Endothelial cell of umbilical vein (primary cell): ENCODE data around the gene NKX2-3. TPM values are rescaled to one million over a fixed set of nuclear protein-coding genes. Genes with fewer than 3 reads are reported as not detected.

Experiments used
- BruUV-seq: library from RNA; stranded (reverse); fragments of 400-500 nt; replicated peaks from 2 replicates; lab custom pipeline; 2021; lab: Mats Ljungman, UMichigan
- CTCF ChIA-PET: fragments of 300-600, 350-600 bp; sonication (Branson Sonifier 250); formaldehyde crosslinking; loops from one replicate; lab custom pipeline; 2021; ENCODE audit warnings: antibody characterized with exemption, inconsistent platforms; lab: Charles Lee
- POLR2A ChIA-PET: fragments of 300-600, 350-600 bp; sonication (Branson Sonifier 250); formaldehyde crosslinking; loops from one replicate; lab custom pipeline; 2021; ENCODE audit warnings: antibody characterized with exemption, inconsistent platforms; lab: Charles Lee
- DNase-seq: peaks from one replicate; pipeline ENCODE4 v3.0.0-alpha.2; 2011; ENCODE audit warnings: low read depth, low spot score
- FAIRE-seq: peaks from 2 replicates; lab custom pipeline; 2011; peaks lifted over from hg19 to GRCh38; lab: Jason Lieb, UNC
- H2AFZ ChIP-seq: 2 replicates; pipeline ENCODE4 v1.6.0; 2012; ENCODE audit warnings: low read depth, low read length, control low read depth, inconsistent platforms
- H3K27ac ChIP-seq: 2 replicates; pipeline ENCODE4 v1.5.1; 2011; ENCODE audit warnings: low read depth, mild to moderate bottlenecking, control low read depth, low read length, moderate library complexity; ENCODE audit not compliant: insufficient read depth
- H3K27me3 ChIP-seq, 2 experiments: 2 replicates each; pipeline versions ENCODE4 v1.6.0 to v1.6.1; 2011; ENCODE audit warnings: low read length in 2 of 2, mixed read lengths in 1 of 2; ENCODE audit not compliant: control insufficient read depth in 2 of 2, insufficient read depth in 2 of 2
- H3K36me3 ChIP-seq, 2 experiments: 2 replicates in 1 of 2; 3 replicates in 1 of 2; pipeline ENCODE4 v1.5.1; 2011; ENCODE audit warnings: low read length in 2 of 2, mild to moderate bottlenecking in 1 of 2, moderate library complexity in 1 of 2; ENCODE audit not compliant: control insufficient read depth in 2 of 2, insufficient read depth in 2 of 2; ENCODE audit errors: extremely low read depth in 1 of 2
- H3K4me1 ChIP-seq: 3 replicates; pipeline ENCODE4 v1.5.1; 2011; ENCODE audit warnings: mild to moderate bottlenecking, low read length; ENCODE audit not compliant: control insufficient read depth, insufficient read depth; ENCODE audit errors: extremely low read depth
- H3K4me2 ChIP-seq: 2 replicates; pipeline ENCODE4 v1.6.1; 2011; ENCODE audit warnings: low read length, control low read depth, mixed read lengths; ENCODE audit not compliant: insufficient read depth
- H3K4me3 ChIP-seq, 3 experiments: fragments of 200-600 bp in 1 of 3; sonication (generic), shearing (Covaris generic) in 1 of 3; replicated peaks in 1 of 3; 2 replicates each; pipeline ENCODE4 v1.5.1; 2011 to 2016; ENCODE audit warnings: control low read depth in 3 of 3, low read length in 3 of 3, mild to moderate bottlenecking in 2 of 3, inconsistent platforms in 1 of 3, low read depth in 1 of 3, moderate library complexity in 1 of 3; ENCODE audit not compliant: insufficient read depth in 1 of 3
- H3K79me2 ChIP-seq: 2 replicates; pipeline ENCODE4 v1.6.0; 2012; ENCODE audit warnings: low read length, inconsistent platforms; ENCODE audit not compliant: control insufficient read depth, insufficient read depth
- H3K9ac ChIP-seq: replicated peaks from 2 replicates; pipeline ENCODE3; 2011; ENCODE audit warnings: low read length, control low read depth; ENCODE audit not compliant: insufficient read depth; ENCODE audit errors: extremely low read depth
- H3K9me1 ChIP-seq: replicated peaks from 3 replicates; pipeline ENCODE4 v1.6.0; 2011; ENCODE audit warnings: mild to moderate bottlenecking, low read length; ENCODE audit not compliant: control insufficient read depth, insufficient read depth; ENCODE audit errors: extremely low read depth
- H3K9me3 ChIP-seq: replicated peaks from 2 replicates; pipeline ENCODE4 v1.5.1; 2012; ENCODE audit warnings: low read length, inconsistent platforms; ENCODE audit not compliant: control insufficient read depth, insufficient read depth
- H4K20me1 ChIP-seq: replicated peaks from 2 replicates; pipeline ENCODE3; 2011; ENCODE audit warnings: mild to moderate bottlenecking, low read length; ENCODE audit not compliant: control insufficient read depth, insufficient read depth; ENCODE audit errors: extremely low read depth
- CTCF ChIP-seq, 2 donors: IDR thresholded peaks; 1 replicate in 1 of 2; 2 replicates in 1 of 2; pipeline ENCODE4 v1.5.1; 2011; ENCODE audit warnings: low read length in 2 of 2, mild to moderate bottlenecking in 2 of 2, moderate library complexity in 2 of 2, control low read depth in 1 of 2, inconsistent platforms in 1 of 2, low read depth in 1 of 2; ENCODE audit not compliant: insufficient read depth in 1 of 2; ENCODE audit errors: extremely low read depth in 1 of 2
- EZH2 ChIP-seq: IDR thresholded peaks from 2 replicates; pipeline ENCODE4 v1.6.1; 2012; ENCODE audit warnings: borderline replicate concordance, low read depth, mild to moderate bottlenecking, moderate library complexity, low read length, inconsistent platforms; ENCODE audit not compliant: severe bottlenecking
- FOS ChIP-seq: IDR thresholded peaks from 2 replicates; pipeline ENCODE4 v1.6.1; 2011; ENCODE audit warnings: mild to moderate bottlenecking, low read length, moderate library complexity, borderline replicate concordance; ENCODE audit not compliant: insufficient read depth
- GATA2 ChIP-seq: IDR thresholded peaks from 2 replicates; pipeline ENCODE4 v1.7.0; 2011; ENCODE audit warnings: low read depth, mild to moderate bottlenecking, moderate library complexity, mixed read lengths, low read length; ENCODE audit not compliant: insufficient read length, insufficient read depth
- JUN ChIP-seq: IDR thresholded peaks from 2 replicates; pipeline ENCODE4 v1.6.1; 2011; ENCODE audit warnings: borderline replicate concordance, low read depth; ENCODE audit not compliant: insufficient read length, insufficient read depth
- MAX ChIP-seq: IDR thresholded peaks from 2 replicates; pipeline ENCODE4 v1.6.1; 2011; ENCODE audit not compliant: insufficient read depth, insufficient read length
- MYC ChIP-seq: IDR thresholded peaks from one replicate; pipeline ENCODE4 v1.6.1; 2011; ENCODE audit warnings: mild to moderate bottlenecking, low read depth, low read length
- POLR2A ChIP-seq: IDR thresholded peaks from 2 replicates; pipeline ENCODE4 v1.6.1; 2012; ENCODE audit warnings: low read depth, mild to moderate bottlenecking, control low read depth, low read length
- POLR2AphosphoS5 ChIP-seq: IDR thresholded peaks from 2 replicates; pipeline ENCODE4 v1.6.1; 2012; ENCODE audit warnings: low read depth, mild to moderate bottlenecking, control low read depth, low read length, moderate library complexity; ENCODE audit not compliant: insufficient read depth
- dilution Hi-C: fragments of 300-500 bp; cut with MboI; formaldehyde crosslinking; loops from one replicate; pipeline ENCODE4 v1.15.0; 2019; ENCODE audit warnings: low sequenced_read_pairs; ENCODE audit not compliant: extremely low pct_ligation_motif_present
- intact Hi-C: fragments of 100-400 bp; cut with micrococcal nuclease; formaldehyde crosslinking; loops from one replicate; pipeline ENCODE4 v1.10.0; 2022
- polyA plus RNA-seq, 4 experiments: library from polyadenylated mRNA; depleted of rRNA in 3 of 4; stranded (reverse) in 3 of 4; unstranded in 1 of 4; fragments of >200 nt; gene quantifications; 2 replicates each; pipeline versions ENCODE4 v1.2.1 to v1.2.3, GENCODE V29; 2011 to 2012; ENCODE audit warnings: missing spikeins in 1 of 4
- total RNA-seq: library from RNA; stranded (reverse); gene quantifications from 2 replicates; pipeline ENCODE4 v1.2.3, GENCODE V29; 2021

NKX2-3 gene
- total and polyA plus RNA-seq, 2 donors (not counting 3 experiments of a cell fraction or from before 2014, with no cell fraction given) = not detected

DNA sequence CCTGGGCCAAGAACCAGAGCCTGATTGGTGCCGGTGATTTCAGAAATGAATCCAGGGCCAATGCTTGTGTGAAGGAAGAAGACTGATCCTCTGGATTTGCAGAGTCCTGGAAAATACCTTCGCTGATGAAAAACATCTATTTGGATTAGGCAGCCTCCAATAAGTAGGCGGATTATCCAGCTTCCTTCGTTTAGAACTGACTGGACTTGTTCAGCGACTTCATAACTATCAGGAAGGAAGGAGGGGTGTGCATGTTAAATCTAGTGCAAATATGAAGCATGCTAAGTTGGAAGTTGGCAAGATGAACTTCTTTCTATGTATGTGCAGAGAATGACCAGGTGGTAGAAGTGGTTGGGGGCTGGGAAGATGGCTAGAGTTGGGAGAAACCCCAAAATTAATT, 41.0 kb downstream of the NKX2-3 start:
- no peak overlapping the region for H3K4me2 ChIP-seq
- no peak overlapping the region for H3K27ac ChIP-seq
- POLR2A ChIA-PET = no interaction called here
- CTCF ChIA-PET = interaction anchor here (0.9 to 2.0 kb wide), 2 partner anchors 14 to 138 kb away, joined by 3 to 6 read pairs; no protein-coding TSS in a partner anchor
- no peaks in the 10 kb centered on the region for H3K36me3 ChIP-seq
- no peak for DNase-seq
- dilution Hi-C loops = no loop called here
- no peak for TF ChIP-seq FOS
- no TSS peak for BruUV-seq
- no peak for FAIRE-seq
- no peaks in the 10 kb centered on the region for H4K20me1 ChIP-seq
- H2AFZ ChIP-seq = no peak overlapping the region
- no peaks in the 10 kb centered on the region for H3K9me1 ChIP-seq
- peaks cover 0 to 11% of the 10 kb centered on the region in 2 experiments for H3K27me3 ChIP-seq
- H3K4me3 ChIP-seq = no peak overlapping the region
- no peak overlapping the region for H3K9ac ChIP-seq
- no peaks in the 10 kb centered on the region for H3K9me3 ChIP-seq
- intact Hi-C loops = no loop called here
- H3K79me2 ChIP-seq = no peaks in the 10 kb centered on the region
- no peaks in the 10 kb centered on the region for H3K4me1 ChIP-seq

DNA sequence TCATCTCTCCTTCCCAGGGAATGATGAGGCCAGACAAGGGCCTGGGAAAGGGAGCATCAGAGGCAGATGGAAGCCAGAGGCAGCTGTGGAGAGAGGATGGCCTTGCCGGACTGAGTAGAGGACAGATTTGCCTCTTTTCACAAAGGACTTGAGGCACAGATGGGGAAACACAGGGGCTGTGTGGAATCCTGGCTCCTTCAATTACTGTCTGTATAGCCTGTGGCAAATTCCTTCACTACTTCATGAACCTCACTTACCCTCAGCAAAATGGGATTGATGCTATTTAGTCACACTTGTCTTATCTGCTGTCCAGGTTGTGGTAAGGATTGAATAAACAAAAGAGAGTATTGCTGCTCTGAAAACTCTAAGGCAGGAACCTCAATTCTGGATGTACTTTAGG, 47.2 kb downstream of the NKX2-3 start:
- Histone ChIP-seq H3K79me2 (no peaks in the 10 kb centered on the region), H3K36me3 (no peaks in the 10 kb centered on the region), H4K20me1 (no peaks in the 10 kb centered on the region), H2AFZ (no peak overlapping the region), H3K4me3 (no peak overlapping the region), H3K9ac (no peak overlapping the region), H3K4me2 (no peak overlapping the region), H3K4me1 (no peaks in the 10 kb centered on the region), H3K27me3 (peaks cover 5 to 11% of the 10 kb centered on the region in 2 experiments), H3K9me1 (no peaks in the 10 kb centered on the region), H3K9me3 (no peaks in the 10 kb centered on the region), H3K27ac (no peak overlapping the region)
- DNase-seq (no peak), FAIRE-seq (no peak)
- BruUV-seq = no TSS peak
- CTCF ChIA-PET = no interaction called here
- intact Hi-C loops = no loop called here
- dilution Hi-C loops = no loop called here
- no peak for TF ChIP-seq FOS
- no peak for TF ChIP-seq JUN
- TF ChIP-seq POLR2A = no peak
- no peak for TF ChIP-seq EZH2
- TF ChIP-seq MYC = no peak
- TF ChIP-seq MAX = no peak
- no peak for TF ChIP-seq GATA2
- no peak for TF ChIP-seq CTCF (IDR thresholded peaks at IDR 0.05; ENCODE audit: extremely low read depth in 1 of 2, insufficient read depth in 1 of 2, low read depth in 1 of 2, low read length in 2 of 2)
- TF ChIP-seq POLR2AphosphoS5 = no peak
- POLR2A ChIA-PET = no interaction called here
